Measurements from ENCODE around the gene CETP.
A peak's percentile ranks its signal among the peaks of the same experiment; 100 is the strongest.

The CETP gene

GRCh38 chr16:56961851-56962281 is at the start of gene CETP:
CETP (plus strand) TSS chr16:56961950; CDS start chr16:56961980, 30 bp downstream.
- DNase-seq (ENCODE audit: low read depth): no peak

GRCh38 chr16:56912746-56913708 is 48.7 kb upstream of the CETP start:
- no peak for DNase-seq (ENCODE audit: low read depth)

GRCh38 chr16:56914896-56915295 is 46.9 kb upstream of the CETP start:
- no peak for DNase-seq (ENCODE audit: low read depth)

GRCh38 chr16:56915336-56916119 is 46.2 kb upstream of the CETP start:
- DNase-seq (ENCODE audit: low read depth): no peak

- DNase-seq (ENCODE audit: low read depth): no peak
Measured at GRCh38 chr16:56916571-56917403, 45.0 kb upstream of the CETP start.

GRCh38 chr16:56918467-56919012 is 43.2 kb upstream of the CETP start:
- no peak for DNase-seq (ENCODE audit: low read depth)

- DNase-seq (ENCODE audit: low read depth): no peak
Measured at GRCh38 chr16:56919099-56919800, 42.5 kb upstream of the CETP start.

GRCh38 chr16:56921571-56921970 is 40.2 kb upstream of the CETP start:
- no peak for DNase-seq (ENCODE audit: low read depth)

- no peak for DNase-seq (ENCODE audit: low read depth)
Measured at GRCh38 chr16:56923481-56924091, 38.2 kb upstream of the CETP start.

- no peak for DNase-seq (ENCODE audit: low read depth)
Measured at GRCh38 chr16:56927471-56927870, 34.3 kb upstream of the CETP start.

- no peak for DNase-seq (ENCODE audit: low read depth)
Measured at GRCh38 chr16:56929639-56930038, 32.1 kb upstream of the CETP start.

GRCh38 chr16:56930486-56931270 is 31.1 kb upstream of the CETP start:
- no peak for DNase-seq (ENCODE audit: low read depth)

GRCh38 chr16:56931271-56931891 is 30.4 kb upstream of the CETP start:
- no peak for DNase-seq (ENCODE audit: low read depth)

- peak; percentile 99 for DNase-seq (ENCODE audit: low read depth)
Measured at GRCh38 chr16:56931892-56932720, 29.6 kb upstream of the CETP start, which contains the start of gene HERPUD1. HERPUD1 (plus strand) TSS chr16:56932142; CDS start chr16:56932245, 103 bp downstream.

GRCh38 chr16:56932721-56933619 is 28.8 kb upstream of the CETP start:
- DNase-seq (ENCODE audit: low read depth): peak; percentile 6

GRCh38 chr16:56933828-56934598 is 27.7 kb upstream of the CETP start:
- no peak for DNase-seq (ENCODE audit: low read depth)

Measured in stimulated activated CD4-positive, alpha-beta T cell treated with anti-CD3 and anti-CD28 coated beads, Interleukin-2, amount 100 ng/mL, for 4 hours (primary cell).